ENCODE results near the gene LILRA6. TPM values are rescaled to one million over a fixed set of nuclear protein-coding genes. Genes with fewer than 3 reads are reported as not detected.
"Not testable (repeated sequence)": the region's sequence is repeated elsewhere in the genome, so short reads cannot be mapped to it uniquely, and the experiment has no call there.

The LILRA6 gene
- total RNA-seq, 1 experiment from 2014 or later = not detected

DNA sequence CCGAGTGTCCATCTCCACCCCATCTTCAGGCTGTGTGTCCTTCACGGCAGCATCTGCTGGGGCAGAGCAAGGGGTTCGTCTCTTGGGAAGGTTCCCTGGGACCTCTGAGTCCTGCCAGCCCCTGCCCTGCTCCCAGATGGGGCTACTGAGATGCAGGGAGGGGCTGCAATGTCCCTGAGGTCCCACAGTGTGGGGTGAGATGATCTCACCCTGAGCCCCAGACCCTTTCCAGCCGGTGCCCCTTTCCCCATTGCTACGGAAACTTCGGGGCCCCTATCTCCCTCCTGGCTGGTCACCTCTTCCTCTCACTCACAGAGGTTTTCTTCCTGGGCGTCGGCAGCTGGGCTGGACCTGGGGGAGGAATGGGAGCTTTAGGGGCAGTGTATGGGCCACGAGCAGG, 33.4 kb upstream of the LILRA6 start:
- Mint-ChIP-seq H3K27ac (ENCODE audit: low read depth, unreplicated experiment) (no peak overlapping the region), H3K36me3 (ENCODE audit: insufficient read depth, unreplicated experiment) (no peaks in the 10 kb centered on the region), H3K4me1 (ENCODE audit: insufficient read depth, unreplicated experiment) (no peaks in the 10 kb centered on the region), H3K9me3 (ENCODE audit: unreplicated experiment) (no peaks in the 10 kb centered on the region), H3K27me3 (ENCODE audit: insufficient read depth, unreplicated experiment) (peaks cover 75% of the 10 kb centered on the region), H3K4me3 (ENCODE audit: unreplicated experiment) (no peak overlapping the region)
- no TSS peak for BruUV-seq (replicated peaks)
- intact Hi-C loops (cut with micrococcal nuclease) = no loop called here
- no peak for DNase-seq (ENCODE audit: unreplicated experiment)
- ChIA-PET POLR2A (no interaction called here), CTCF (no interaction called here)
- TF ChIP-seq, protein P1, sequence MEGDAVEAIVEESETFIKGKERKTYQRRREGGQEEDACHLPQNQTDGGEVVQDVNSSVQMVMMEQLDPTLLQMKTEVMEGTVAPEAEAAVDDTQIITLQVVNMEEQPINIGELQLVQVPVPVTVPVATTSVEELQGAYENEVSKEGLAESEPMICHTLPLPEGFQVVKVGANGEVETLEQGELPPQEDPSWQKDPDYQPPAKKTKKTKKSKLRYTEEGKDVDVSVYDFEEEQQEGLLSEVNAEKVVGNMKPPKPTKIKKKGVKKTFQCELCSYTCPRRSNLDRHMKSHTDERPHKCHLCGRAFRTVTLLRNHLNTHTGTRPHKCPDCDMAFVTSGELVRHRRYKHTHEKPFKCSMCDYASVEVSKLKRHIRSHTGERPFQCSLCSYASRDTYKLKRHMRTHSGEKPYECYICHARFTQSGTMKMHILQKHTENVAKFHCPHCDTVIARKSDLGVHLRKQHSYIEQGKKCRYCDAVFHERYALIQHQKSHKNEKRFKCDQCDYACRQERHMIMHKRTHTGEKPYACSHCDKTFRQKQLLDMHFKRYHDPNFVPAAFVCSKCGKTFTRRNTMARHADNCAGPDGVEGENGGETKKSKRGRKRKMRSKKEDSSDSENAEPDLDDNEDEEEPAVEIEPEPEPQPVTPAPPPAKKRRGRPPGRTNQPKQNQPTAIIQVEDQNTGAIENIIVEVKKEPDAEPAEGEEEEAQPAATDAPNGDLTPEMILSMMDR (IDR thresholded peaks at IDR 0.05; ENCODE audit: unreplicated experiment) = no peak

DNA sequence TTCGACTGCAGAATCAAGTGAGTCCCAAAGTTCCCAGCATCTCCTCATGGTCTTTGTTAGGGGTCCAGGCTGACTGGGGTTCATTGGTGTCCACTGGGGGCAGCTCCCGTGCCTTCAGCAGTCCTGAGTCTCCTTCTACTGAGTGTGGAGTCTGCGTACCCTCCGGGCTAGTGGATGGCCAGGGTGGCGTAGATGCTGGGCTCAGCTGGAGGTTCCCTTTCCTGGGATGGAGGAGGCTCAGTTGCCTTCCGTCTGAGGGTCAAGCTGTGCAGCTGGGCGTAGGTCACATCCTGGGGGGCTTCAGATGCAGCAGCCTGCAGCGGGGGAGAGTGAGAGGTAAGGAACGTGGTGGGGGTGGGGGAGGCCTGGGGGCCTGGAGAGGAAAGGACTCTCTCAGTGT, 31.9 kb upstream of the LILRA6 start:
- H3K27me3 Mint-ChIP-seq (ENCODE audit: insufficient read depth, unreplicated experiment) = peaks cover 81% of the 10 kb centered on the region
- DNase-seq (ENCODE audit: unreplicated experiment); POLR2A ChIA-PET; H3K4me1 Mint-ChIP-seq (ENCODE audit: insufficient read depth, unreplicated experiment); BruUV-seq (replicated peaks); H3K4me3 Mint-ChIP-seq (ENCODE audit: unreplicated experiment); H3K27ac Mint-ChIP-seq (ENCODE audit: low read depth, unreplicated experiment); intact Hi-C loops (cut with micrococcal nuclease); H3K9me3 Mint-ChIP-seq (ENCODE audit: unreplicated experiment); H3K36me3 Mint-ChIP-seq (ENCODE audit: insufficient read depth, unreplicated experiment): not testable (repeated sequence)
- CTCF ChIA-PET = interaction anchor here (1.0 kb wide), 1 partner anchor 16 kb away, joined by 3 read pairs; no protein-coding TSS in a partner anchor

DNA sequence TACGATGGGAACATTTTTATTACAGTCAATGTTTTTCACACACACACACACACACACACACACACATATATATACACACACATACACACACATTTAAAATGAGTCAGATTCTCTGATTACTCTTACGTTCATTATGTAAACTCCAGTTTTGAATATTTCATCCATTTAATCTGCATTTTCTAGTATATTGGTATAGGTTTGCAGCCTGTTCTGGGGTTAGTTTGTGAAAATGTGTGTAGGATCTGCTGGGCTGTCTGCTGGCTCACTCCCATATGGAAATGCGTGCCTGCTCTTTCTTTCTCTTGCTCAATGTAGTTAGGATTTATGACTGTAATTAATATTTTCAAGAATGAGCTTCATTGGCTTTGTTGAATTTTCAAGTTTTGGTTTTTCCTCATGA, 31.2 kb upstream of the LILRA6 start:
- H3K27me3 Mint-ChIP-seq (ENCODE audit: insufficient read depth, unreplicated experiment) = peaks cover 80% of the 10 kb centered on the region
- BruUV-seq (replicated peaks) = no TSS peak
- DNase-seq (ENCODE audit: unreplicated experiment) = no peak
- intact Hi-C loops (cut with micrococcal nuclease) = no loop called here
- ChIA-PET CTCF (interaction anchor here (1.0 kb wide), 1 partner anchor 16 kb away, joined by 3 read pairs; no protein-coding TSS in a partner anchor), POLR2A (no interaction called here)
- H3K4me1 Mint-ChIP-seq (ENCODE audit: insufficient read depth, unreplicated experiment) = no peaks in the 10 kb centered on the region
- H3K36me3 Mint-ChIP-seq (ENCODE audit: insufficient read depth, unreplicated experiment) = no peaks in the 10 kb centered on the region
- no peak overlapping the region for H3K27ac Mint-ChIP-seq (ENCODE audit: low read depth, unreplicated experiment)
- TF ChIP-seq, protein P1 (IDR thresholded peaks at IDR 0.05; ENCODE audit: unreplicated experiment) = no peak
- no peaks in the 10 kb centered on the region for H3K9me3 Mint-ChIP-seq (ENCODE audit: unreplicated experiment)
- no peak overlapping the region for H3K4me3 Mint-ChIP-seq (ENCODE audit: unreplicated experiment)

DNA sequence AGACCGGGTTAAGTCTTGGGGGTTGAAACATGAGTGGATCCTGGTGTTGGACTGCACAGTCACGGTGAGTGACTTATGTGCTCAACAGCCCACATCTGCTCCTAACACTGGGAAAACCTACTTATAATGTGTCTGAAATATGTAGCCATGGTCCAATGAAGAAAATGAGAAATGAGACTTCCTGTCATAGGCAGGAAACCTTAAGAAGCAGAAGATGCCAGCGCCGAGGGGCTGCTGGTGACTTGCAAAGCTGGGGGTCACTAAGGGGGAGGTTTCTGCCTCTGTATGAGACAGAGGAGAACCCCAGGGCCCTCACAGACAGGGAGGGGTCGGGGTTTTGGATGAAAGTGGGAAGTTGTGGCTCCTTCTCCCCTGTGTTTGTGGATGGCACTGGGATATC, 29.6 kb upstream of the LILRA6 start:
- BruUV-seq (replicated peaks); H3K36me3 Mint-ChIP-seq (ENCODE audit: insufficient read depth, unreplicated experiment): not testable (repeated sequence)

DNA sequence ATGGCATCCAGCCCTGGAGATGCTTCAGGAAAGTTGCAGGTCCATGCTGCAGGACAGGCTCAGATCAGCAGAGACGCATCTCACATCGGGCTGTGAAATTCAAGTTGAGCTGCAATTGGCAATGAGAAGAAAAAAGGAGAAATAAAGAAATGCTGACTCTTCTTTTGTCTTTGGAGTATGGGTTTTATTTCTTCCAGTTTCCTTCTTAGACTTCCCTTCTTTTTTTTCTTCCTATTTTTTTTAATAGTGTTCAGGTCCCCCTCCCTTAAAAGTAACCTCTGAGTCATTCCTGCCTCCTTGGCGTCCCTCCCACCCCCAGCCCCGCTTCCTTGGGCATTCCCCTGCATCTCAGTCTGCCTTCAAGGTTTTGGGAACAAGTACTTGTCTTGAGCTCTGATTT, 29.0 kb upstream of the LILRA6 start:
- POLR2A ChIA-PET = not testable (repeated sequence)

More for the DNA sequence above, 29.6 kb upstream of the LILRA6 start:
- H3K9me3 Mint-ChIP-seq (ENCODE audit: unreplicated experiment); intact Hi-C loops (cut with micrococcal nuclease); H3K4me3 Mint-ChIP-seq (ENCODE audit: unreplicated experiment); POLR2A ChIA-PET; CTCF ChIA-PET; H3K27ac Mint-ChIP-seq (ENCODE audit: low read depth, unreplicated experiment); H3K4me1 Mint-ChIP-seq (ENCODE audit: insufficient read depth, unreplicated experiment); DNase-seq (ENCODE audit: unreplicated experiment): not testable (repeated sequence)
- peaks cover 86% of the 10 kb centered on the region for H3K27me3 Mint-ChIP-seq (ENCODE audit: insufficient read depth, unreplicated experiment)

More for the DNA sequence above, 29.0 kb upstream of the LILRA6 start:
- H3K4me1 Mint-ChIP-seq (ENCODE audit: insufficient read depth, unreplicated experiment); H3K27ac Mint-ChIP-seq (ENCODE audit: low read depth, unreplicated experiment); intact Hi-C loops (cut with micrococcal nuclease); DNase-seq (ENCODE audit: unreplicated experiment); H3K36me3 Mint-ChIP-seq (ENCODE audit: insufficient read depth, unreplicated experiment); H3K4me3 Mint-ChIP-seq (ENCODE audit: unreplicated experiment); BruUV-seq (replicated peaks); CTCF ChIA-PET; H3K9me3 Mint-ChIP-seq (ENCODE audit: unreplicated experiment): not testable (repeated sequence)
- H3K27me3 Mint-ChIP-seq (ENCODE audit: insufficient read depth, unreplicated experiment) = peaks cover 87% of the 10 kb centered on the region

All from MCF 10A (cell line).